GM19035 (cell line): Measurements from ENCODE around the gene FGF9.

Experiments
- ATAC-seq: cut with Tn5 transposase; IDR thresholded peaks from one replicate; pipeline ENCODE4 v1.9.1; 2021; ENCODE audit not compliant: unreplicated experiment

The FGF9 gene

GRCh38 chr13:21752501-21752900 lies 81.6 kb downstream of the FGF9 start:
- no peak for ATAC-seq

GRCh38 chr13:21753117-21753729 lies 82.3 kb downstream of the FGF9 start:
- no peak for ATAC-seq
